Activated B cell treated with CpG ODN at 0.5 μM for 24 hours (primary cell): Measurements from ENCODE around the gene BUD13. TPM values are rescaled to one million over a fixed set of nuclear protein-coding genes. Genes with fewer than 3 reads are reported as not detected.

Experiments used
- ATAC-seq: fragments of 200-7000 bp; cut with Tn5 transposase; one replicate; pipeline ENCODE4 v1.10.0; 2021; ENCODE audit warnings: low read depth, mild to moderate bottlenecking, moderate library complexity
- CTCF ChIA-PET: fragments of 350-600 bp; sonication (Branson Sonifier 250); formaldehyde crosslinking; loops from one replicate; lab custom pipeline; 2021; ENCODE audit warnings: antibody characterized with exemption; lab: Charles Lee
- POLR2A ChIA-PET: fragments of 350-600 bp; sonication (Branson Sonifier 250); formaldehyde crosslinking; loops from one replicate; lab custom pipeline; 2021; ENCODE audit warnings: antibody characterized with exemption; lab: Charles Lee
- DNase-seq: peaks from one replicate; pipeline ENCODE4 v3.0.0; 2022
- H3K27ac Mint-ChIP-seq: one replicate; pipeline ENCODE4 v1.8.0; 2020; ENCODE audit warnings: mixed read lengths
- H3K27me3 Mint-ChIP-seq: one replicate; pipeline ENCODE4 v1.8.0; 2021; ENCODE audit warnings: mixed read lengths
- H3K36me3 Mint-ChIP-seq: one replicate; pipeline ENCODE4 v1.8.0; 2021; ENCODE audit warnings: low read depth, mixed read lengths
- H3K4me1 Mint-ChIP-seq: one replicate; pipeline ENCODE4 v1.8.0; 2021; ENCODE audit warnings: mixed read lengths
- H3K4me3 Mint-ChIP-seq: one replicate; pipeline ENCODE4 v1.8.0; 2020; ENCODE audit warnings: mild to moderate bottlenecking, mixed read lengths
- H3K9me3 Mint-ChIP-seq: one replicate; pipeline ENCODE4 v1.8.0; 2020; ENCODE audit warnings: mixed read lengths
- intact Hi-C: fragments of 100-400 bp; cut with micrococcal nuclease; formaldehyde crosslinking; loops from one replicate; pipeline ENCODE4 v1.15.1; 2024
- total RNA-seq: library from RNA; stranded (reverse); gene quantifications from 2 replicates; pipeline ENCODE4 v1.2.3, GENCODE V29; 2022
- TF ChIP-seq, protein P1 (sequence below): fragments of 200-600 bp; IDR thresholded peaks from one replicate; pipeline ENCODE4 v1.8.0; 2022; ENCODE audit warnings: antibody characterized with exemption, mild to moderate bottlenecking

The BUD13 gene
- total RNA-seq, 1 donor from 2014 or later: 18.8 TPM

DNA sequence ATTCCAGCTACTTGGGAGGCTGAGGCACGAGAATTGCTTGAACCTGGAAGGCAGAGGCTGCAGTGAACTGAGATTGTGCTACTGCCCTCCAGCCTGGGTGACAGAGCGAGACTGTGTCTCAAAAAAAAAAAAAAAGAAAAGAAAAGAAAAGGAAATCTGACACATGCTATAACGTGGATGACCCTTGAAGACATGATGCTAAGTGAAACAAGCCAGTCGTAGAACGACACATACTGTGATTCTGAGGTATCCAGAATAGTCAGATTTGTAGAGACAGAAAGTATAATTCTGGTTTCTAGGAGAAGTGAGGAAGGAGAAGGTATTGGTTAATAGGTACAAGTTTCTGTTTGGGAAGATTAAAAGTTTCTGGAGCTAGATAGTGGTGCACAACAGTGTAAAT is 25.6 kb upstream of the BUD13 start:
- Mint-ChIP-seq H3K4me1 (no peaks in the 10 kb centered on the region), H3K9me3 (no peaks in the 10 kb centered on the region), H3K36me3 (no peaks in the 10 kb centered on the region), H3K27ac (no peak overlapping the region), H3K27me3 (peaks cover 8% of the 10 kb centered on the region), H3K4me3 (no peak overlapping the region)
- DNase-seq (no peak), ATAC-seq (no peak)
- TF ChIP-seq, protein P1, sequence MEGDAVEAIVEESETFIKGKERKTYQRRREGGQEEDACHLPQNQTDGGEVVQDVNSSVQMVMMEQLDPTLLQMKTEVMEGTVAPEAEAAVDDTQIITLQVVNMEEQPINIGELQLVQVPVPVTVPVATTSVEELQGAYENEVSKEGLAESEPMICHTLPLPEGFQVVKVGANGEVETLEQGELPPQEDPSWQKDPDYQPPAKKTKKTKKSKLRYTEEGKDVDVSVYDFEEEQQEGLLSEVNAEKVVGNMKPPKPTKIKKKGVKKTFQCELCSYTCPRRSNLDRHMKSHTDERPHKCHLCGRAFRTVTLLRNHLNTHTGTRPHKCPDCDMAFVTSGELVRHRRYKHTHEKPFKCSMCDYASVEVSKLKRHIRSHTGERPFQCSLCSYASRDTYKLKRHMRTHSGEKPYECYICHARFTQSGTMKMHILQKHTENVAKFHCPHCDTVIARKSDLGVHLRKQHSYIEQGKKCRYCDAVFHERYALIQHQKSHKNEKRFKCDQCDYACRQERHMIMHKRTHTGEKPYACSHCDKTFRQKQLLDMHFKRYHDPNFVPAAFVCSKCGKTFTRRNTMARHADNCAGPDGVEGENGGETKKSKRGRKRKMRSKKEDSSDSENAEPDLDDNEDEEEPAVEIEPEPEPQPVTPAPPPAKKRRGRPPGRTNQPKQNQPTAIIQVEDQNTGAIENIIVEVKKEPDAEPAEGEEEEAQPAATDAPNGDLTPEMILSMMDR: no peak
- intact Hi-C loops: no loop called here
- POLR2A ChIA-PET: no interaction called here
- CTCF ChIA-PET: no interaction called here

DNA sequence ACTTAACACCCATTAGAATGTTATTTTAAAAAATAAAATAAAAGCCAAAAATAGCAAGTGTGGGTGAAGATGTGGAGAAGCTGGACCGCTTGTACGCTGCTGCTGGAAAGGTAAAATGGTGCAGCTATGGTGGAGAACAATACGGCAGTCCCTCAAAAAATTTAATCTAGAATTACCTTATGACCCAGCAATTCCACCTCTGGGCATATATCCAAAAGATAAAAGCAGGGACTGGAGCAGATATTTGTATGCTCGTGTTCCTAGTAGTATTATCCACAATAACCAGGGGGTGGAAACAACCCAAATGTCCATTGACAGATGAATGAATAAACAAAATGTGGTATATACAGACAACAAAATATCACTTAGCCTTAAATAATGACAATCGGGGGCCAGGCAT is 25.0 kb upstream of the BUD13 start:
- ChIA-PET POLR2A (no interaction called here), CTCF (no interaction called here)
- H3K27ac Mint-ChIP-seq: no peak overlapping the region
- no peak for DNase-seq
- no peaks in the 10 kb centered on the region for H3K9me3 Mint-ChIP-seq
- H3K36me3 Mint-ChIP-seq: no peaks in the 10 kb centered on the region
- intact Hi-C loops: no loop called here
- H3K4me3 Mint-ChIP-seq: no peak overlapping the region
- H3K27me3 Mint-ChIP-seq: peaks cover 7% of the 10 kb centered on the region
- TF ChIP-seq, protein P1: no peak
- ATAC-seq: no peak
- H3K4me1 Mint-ChIP-seq: no peaks in the 10 kb centered on the region

- ChIA-PET POLR2A (interaction anchor here (0.6 kb wide), 1 partner anchor 347 kb away, joined by 5 read pairs; no protein-coding TSS in a partner anchor), CTCF (no interaction called here)
- TF ChIP-seq, protein P1: no peak
- Mint-ChIP-seq H3K4me3 (no peak overlapping the region), H3K4me1 (no peaks in the 10 kb centered on the region), H3K27me3 (peaks cover 4% of the 10 kb centered on the region), H3K9me3 (no peaks in the 10 kb centered on the region), H3K27ac (no peak overlapping the region), H3K36me3 (no peaks in the 10 kb centered on the region)
- no peak for ATAC-seq
- DNase-seq: no peak
- intact Hi-C loops: no loop called here
Measured at GRCh38 chr11:116796548-116796947, 23.8 kb upstream of the BUD13 start.

- ChIA-PET POLR2A (interaction anchor here (0.6 kb wide), 1 partner anchor 312 kb away, joined by 7 read pairs; no protein-coding TSS in a partner anchor), CTCF (no interaction called here)
- H3K4me1 Mint-ChIP-seq: peaks cover 7% of the 10 kb centered on the region
- no peaks in the 10 kb centered on the region for H3K36me3 Mint-ChIP-seq
- no peaks in the 10 kb centered on the region for H3K9me3 Mint-ChIP-seq
- no peaks in the 10 kb centered on the region for H3K27me3 Mint-ChIP-seq
- H3K4me3 Mint-ChIP-seq: no peak overlapping the region
- no peak overlapping the region for H3K27ac Mint-ChIP-seq
- ATAC-seq: no peak
- DNase-seq: no peak
- TF ChIP-seq, protein P1: no peak
- intact Hi-C loops: no loop called here
Measured at GRCh38 chr11:116794851-116795250, 22.1 kb upstream of the BUD13 start.

- CTCF ChIA-PET: interaction anchor here (2.1 kb wide), 1 partner anchor 312 kb away, joined by 9 read pairs; no protein-coding TSS in a partner anchor
- intact Hi-C loops: no loop called here
- POLR2A ChIA-PET: no interaction called here
Measured at GRCh38 chr11:116793772-116794097, 20.9 kb upstream of the BUD13 start.

More at GRCh38 chr11:116793772-116794097, 20.9 kb upstream of the BUD13 start:
- H3K4me1 Mint-ChIP-seq: peaks cover 7% of the 10 kb centered on the region
- peaks cover 4% of the 10 kb centered on the region for H3K27me3 Mint-ChIP-seq
- no peak for DNase-seq
- H3K4me3 Mint-ChIP-seq: no peak overlapping the region
- H3K9me3 Mint-ChIP-seq: no peaks in the 10 kb centered on the region
- no peaks in the 10 kb centered on the region for H3K36me3 Mint-ChIP-seq
- TF ChIP-seq, protein P1: no peak
- no peak for ATAC-seq
- no peak overlapping the region for H3K27ac Mint-ChIP-seq
